ENCODE data around the gene CD48.
"Not testable (repeated sequence)": the region's sequence is repeated elsewhere in the genome, so short reads cannot be mapped to it uniquely, and the experiment has no call there.

The CD48 gene

DNA sequence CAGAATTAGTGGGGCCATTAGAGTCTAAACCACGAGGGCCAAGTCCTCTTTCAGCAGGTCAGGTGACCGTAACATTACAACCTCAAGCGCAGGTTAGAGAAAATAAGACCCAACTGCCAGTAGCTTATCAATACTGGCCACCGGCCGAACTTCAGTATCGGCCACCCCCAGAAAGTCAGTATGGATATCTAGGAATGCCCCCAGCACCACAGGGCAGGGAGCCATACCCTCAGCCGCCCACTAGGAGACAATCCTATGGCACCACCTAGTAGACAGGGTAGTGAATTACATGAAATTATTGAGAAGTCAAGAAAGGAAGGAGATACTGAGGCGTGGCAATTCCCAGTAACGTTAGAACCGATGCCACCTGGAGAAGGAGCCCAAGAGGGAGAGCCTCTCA, 19.2 kb downstream of the CD48 start:
- H3K4me3 ChIP-seq (ENCODE audit: low read length, poor library complexity, severe bottlenecking); H3K9ac ChIP-seq (ENCODE audit: low read depth, low read length, poor library complexity, severe bottlenecking); H3K9me2 ChIP-seq (replicated peaks; ENCODE audit: low read depth, low read length); H3K4me2 ChIP-seq (ENCODE audit: low read depth, low read length, poor library complexity, severe bottlenecking); H3K36me3 ChIP-seq (ENCODE audit: insufficient read depth, low read length); H3K27me3 ChIP-seq (ENCODE audit: insufficient read depth, low read length, poor library complexity, severe bottlenecking); H4K20me1 ChIP-seq (ENCODE audit: insufficient read depth, low read length, poor library complexity, severe bottlenecking); H3K9me3 ChIP-seq (ENCODE audit: insufficient read depth, low read depth, low read length); H3K79me2 ChIP-seq (ENCODE audit: insufficient read depth, low read length); H2AFZ ChIP-seq (ENCODE audit: low read length); H3K4me1 ChIP-seq (ENCODE audit: insufficient read depth, low read length, poor library complexity, severe bottlenecking); H3F3A ChIP-seq (ENCODE audit: low read depth): not testable (repeated sequence)
- TF ChIP-seq, protein P1, sequence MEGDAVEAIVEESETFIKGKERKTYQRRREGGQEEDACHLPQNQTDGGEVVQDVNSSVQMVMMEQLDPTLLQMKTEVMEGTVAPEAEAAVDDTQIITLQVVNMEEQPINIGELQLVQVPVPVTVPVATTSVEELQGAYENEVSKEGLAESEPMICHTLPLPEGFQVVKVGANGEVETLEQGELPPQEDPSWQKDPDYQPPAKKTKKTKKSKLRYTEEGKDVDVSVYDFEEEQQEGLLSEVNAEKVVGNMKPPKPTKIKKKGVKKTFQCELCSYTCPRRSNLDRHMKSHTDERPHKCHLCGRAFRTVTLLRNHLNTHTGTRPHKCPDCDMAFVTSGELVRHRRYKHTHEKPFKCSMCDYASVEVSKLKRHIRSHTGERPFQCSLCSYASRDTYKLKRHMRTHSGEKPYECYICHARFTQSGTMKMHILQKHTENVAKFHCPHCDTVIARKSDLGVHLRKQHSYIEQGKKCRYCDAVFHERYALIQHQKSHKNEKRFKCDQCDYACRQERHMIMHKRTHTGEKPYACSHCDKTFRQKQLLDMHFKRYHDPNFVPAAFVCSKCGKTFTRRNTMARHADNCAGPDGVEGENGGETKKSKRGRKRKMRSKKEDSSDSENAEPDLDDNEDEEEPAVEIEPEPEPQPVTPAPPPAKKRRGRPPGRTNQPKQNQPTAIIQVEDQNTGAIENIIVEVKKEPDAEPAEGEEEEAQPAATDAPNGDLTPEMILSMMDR (conservative IDR thresholded peaks at IDR 0.05; ENCODE audit: low read length), result peak; percentile 51

DNA sequence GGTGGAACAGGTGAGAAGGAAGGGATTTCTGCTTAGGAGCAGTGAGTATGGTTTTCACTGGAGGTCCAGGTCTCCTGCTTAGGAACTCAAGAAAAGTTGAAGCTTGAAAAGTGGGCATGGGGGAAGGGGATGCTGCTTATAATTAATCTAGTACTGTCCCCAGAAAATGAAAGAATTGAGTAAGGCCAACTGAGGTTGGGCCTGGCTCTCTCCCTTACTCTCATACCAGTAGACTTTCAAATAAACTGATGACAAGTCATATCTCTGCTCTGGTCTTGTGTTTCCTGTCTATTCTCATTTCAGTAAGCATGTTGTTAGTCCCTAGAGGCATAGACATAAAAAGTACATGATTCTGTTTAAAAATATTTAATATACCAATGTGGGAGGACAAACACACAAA, 26.4 kb downstream of the CD48 start:
- Histone ChIP-seq H3K9ac (ENCODE audit: low read depth, low read length, poor library complexity, severe bottlenecking) (peak overlapping the region; percentile 8), H4K20me1 (ENCODE audit: insufficient read depth, low read length, poor library complexity, severe bottlenecking) (no peaks in the 10 kb centered on the region), H3K79me2 (ENCODE audit: insufficient read depth, low read length) (no peaks in the 10 kb centered on the region), H3K4me2 (ENCODE audit: low read depth, low read length, poor library complexity, severe bottlenecking) (peak overlapping the region; percentile 5), H3K9me2 (replicated peaks; ENCODE audit: low read depth, low read length) (no peaks in the 10 kb centered on the region), H2AFZ (ENCODE audit: low read length) (no peak overlapping the region), H3K4me3 (ENCODE audit: low read length, poor library complexity, severe bottlenecking) (no peak overlapping the region), H3K27me3 (ENCODE audit: insufficient read depth, low read length, poor library complexity, severe bottlenecking) (no peaks in the 10 kb centered on the region), H3K4me1 (ENCODE audit: insufficient read depth, low read length, poor library complexity, severe bottlenecking) (peaks cover 32% of the 10 kb centered on the region), H3K9me3 (ENCODE audit: insufficient read depth, low read depth, low read length) (no peaks in the 10 kb centered on the region), H3K36me3 (ENCODE audit: insufficient read depth, low read length) (peaks cover 10% of the 10 kb centered on the region; the same call in 1 of the 2 replicates), H3F3A (ENCODE audit: low read depth) (peaks cover 9% of the 10 kb centered on the region; the same call in 1 of the 2 replicates)
- no peak for TF ChIP-seq EZH2phosphoT487 (IDR thresholded peaks at IDR 0.05; ENCODE audit: borderline replicate concordance)
- TF ChIP-seq, protein P1 (conservative IDR thresholded peaks at IDR 0.05; ENCODE audit: low read length), result no peak

DNA sequence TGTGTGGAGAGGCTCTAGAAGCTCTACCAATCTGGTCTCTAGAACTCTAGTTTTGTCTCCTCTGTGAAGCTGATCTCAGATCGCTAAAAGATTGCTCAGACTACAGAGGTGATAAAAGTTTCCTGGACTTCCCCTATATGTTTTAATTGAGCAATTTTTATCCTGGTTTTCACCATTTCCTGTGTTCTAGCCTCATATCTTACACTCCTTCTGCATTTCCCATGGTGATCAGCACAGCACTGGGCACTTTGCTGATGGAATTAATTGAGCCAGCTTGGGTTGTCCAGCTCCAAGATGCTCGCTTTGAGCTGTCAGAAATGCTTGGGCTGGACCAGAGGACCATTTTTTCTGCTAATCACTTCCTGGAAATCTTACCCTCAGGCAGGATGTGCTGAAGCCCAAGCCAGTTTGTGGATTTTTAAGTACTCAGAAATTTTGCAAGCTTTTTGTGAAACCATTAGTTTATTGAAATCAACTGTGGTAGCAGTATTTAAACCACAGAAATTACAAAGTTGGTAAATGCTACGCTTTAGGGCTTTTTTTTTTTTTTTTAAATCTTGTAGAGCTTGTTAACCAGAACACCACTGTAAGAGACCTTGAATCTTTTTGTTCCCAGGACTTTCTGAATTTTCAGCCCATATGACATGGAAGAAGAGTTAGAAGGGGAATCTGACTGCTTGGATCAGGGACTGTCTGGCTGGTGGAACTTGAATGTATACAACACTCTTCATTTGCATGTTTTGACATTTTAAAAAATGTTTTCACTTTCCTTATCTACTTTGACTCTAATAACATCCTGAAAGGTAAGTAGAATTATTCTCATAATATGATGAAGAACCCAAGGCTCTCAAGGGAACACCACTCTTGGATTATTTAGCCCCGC, 28.4 kb downstream of the CD48 start:
- H3K27me3 ChIP-seq (ENCODE audit: insufficient read depth, low read length, poor library complexity, severe bottlenecking), result no peaks in the 10 kb centered on the region
- no peaks in the 10 kb centered on the region for H3K79me2 ChIP-seq (ENCODE audit: insufficient read depth, low read length)
- H3K4me3 ChIP-seq (ENCODE audit: low read length, poor library complexity, severe bottlenecking), result no peak overlapping the region
- no peaks in the 10 kb centered on the region for H4K20me1 ChIP-seq (ENCODE audit: insufficient read depth, low read length, poor library complexity, severe bottlenecking)
- peaks cover 14% of the 10 kb centered on the region; the same call in 1 of the 2 replicates for H3K36me3 ChIP-seq (ENCODE audit: insufficient read depth, low read length)
- peaks cover 32% of the 10 kb centered on the region for H3K4me1 ChIP-seq (ENCODE audit: insufficient read depth, low read length, poor library complexity, severe bottlenecking)
- H3K9me3 ChIP-seq (ENCODE audit: insufficient read depth, low read depth, low read length), result no peaks in the 10 kb centered on the region
- H3K9ac ChIP-seq (ENCODE audit: low read depth, low read length, poor library complexity, severe bottlenecking), result no peak overlapping the region
- TF ChIP-seq, protein P1 (conservative IDR thresholded peaks at IDR 0.05; ENCODE audit: low read length), result no peak
- TF ChIP-seq EZH2phosphoT487 (IDR thresholded peaks at IDR 0.05; ENCODE audit: borderline replicate concordance), result no peak
- H3K4me2 ChIP-seq (ENCODE audit: low read depth, low read length, poor library complexity, severe bottlenecking), result peak overlapping the region; percentile 17
- no peak overlapping the region for H2AFZ ChIP-seq (ENCODE audit: low read length)
- peaks cover 9% of the 10 kb centered on the region; the same call in 1 of the 2 replicates for H3F3A ChIP-seq (ENCODE audit: low read depth)
- no peaks in the 10 kb centered on the region for H3K9me2 ChIP-seq (replicated peaks; ENCODE audit: low read depth, low read length)
